Stromal cell of bone marrow (primary cell): ENCODE data around the gene GPBP1.
"Not testable (repeated sequence)": the region's sequence is repeated elsewhere in the genome, so short reads cannot be mapped to it uniquely, and the experiment has no call there.

Experiments
- DNase-seq: peaks from one replicate; pipeline ENCODE4 v3.0.0-alpha.2; 2012; ENCODE audit warnings: low read depth

Gene GPBP1

DNA sequence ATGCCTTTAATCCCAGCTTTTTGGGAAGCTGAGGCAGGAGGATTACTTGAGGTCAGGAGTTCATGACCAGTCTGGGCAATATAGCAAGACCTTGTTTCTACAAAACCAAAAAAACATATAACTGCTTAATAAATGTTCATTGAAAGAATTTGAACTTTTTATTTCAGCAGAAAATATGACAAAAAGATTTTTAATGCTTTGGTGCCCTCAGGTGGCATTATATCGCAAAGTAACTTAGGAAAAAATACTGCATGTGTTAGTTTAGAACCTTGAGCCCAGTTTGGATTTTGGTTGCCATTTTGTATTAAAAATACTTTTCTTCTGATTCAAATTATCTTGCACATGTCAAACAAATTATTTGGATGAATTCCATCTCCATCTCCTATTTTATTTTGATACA lies 103.2 kb downstream of the GPBP1 start:
- DNase-seq: peak; percentile 7

DNA sequence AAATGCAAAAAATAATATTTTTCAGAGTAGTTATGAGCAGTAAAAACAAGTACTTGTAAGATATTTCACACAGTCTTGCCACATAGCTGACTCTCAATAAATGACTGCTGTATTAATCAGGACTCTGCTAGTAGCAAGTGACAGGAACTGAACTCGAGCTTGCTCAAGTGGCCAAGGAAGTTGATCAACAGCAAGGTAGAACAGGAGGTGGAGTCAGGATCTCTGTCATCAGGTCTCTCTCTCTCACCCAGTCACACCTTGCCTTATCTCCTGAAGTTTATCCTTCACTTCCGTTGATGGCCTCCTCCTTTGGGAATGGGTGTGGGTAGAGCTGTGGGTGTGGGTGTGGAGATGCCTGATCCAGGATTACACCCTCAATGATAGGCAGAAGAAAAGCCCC lies 107.0 kb downstream of the GPBP1 start:
- no peak for DNase-seq

DNA sequence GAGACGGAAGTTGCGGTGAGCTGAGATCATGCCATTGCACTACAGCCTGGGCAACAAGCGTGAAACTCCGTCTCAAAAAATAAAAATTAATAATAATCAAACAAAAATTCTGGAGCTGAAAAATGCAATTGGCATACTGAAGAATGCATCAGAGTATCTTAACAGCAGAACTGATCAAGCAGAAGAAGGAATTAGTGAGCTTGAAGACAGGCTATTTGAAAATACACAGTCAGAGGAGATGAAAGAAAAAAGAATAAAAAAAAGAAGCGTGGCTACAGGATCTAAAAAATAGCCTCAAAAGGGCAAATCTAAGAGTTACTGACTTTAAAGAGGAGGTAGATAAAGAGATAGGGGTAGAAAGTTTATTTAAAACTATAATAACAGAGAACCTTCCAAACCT lies 111.2 kb downstream of the GPBP1 start:
- DNase-seq: not testable (repeated sequence)

DNA sequence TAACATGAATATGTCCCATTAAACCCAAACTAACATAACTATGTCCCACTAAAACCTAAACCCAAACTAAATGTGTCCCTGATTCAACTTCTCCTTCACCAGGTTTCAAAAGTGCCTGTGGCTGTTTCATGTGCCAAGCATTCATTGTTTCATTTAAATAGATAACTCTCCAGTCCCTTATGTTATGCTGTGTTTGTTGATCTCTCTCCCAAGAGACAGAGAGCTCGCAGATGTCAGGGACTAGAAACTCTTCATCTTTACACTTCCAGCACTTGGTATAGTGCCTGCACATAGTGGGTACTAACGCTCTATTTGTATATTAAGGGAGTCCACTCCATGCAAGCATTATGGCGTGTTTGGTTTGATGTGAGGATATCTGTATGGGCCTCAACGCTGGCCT lies 118.0 kb downstream of the GPBP1 start:
- DNase-seq: no peak

DNA sequence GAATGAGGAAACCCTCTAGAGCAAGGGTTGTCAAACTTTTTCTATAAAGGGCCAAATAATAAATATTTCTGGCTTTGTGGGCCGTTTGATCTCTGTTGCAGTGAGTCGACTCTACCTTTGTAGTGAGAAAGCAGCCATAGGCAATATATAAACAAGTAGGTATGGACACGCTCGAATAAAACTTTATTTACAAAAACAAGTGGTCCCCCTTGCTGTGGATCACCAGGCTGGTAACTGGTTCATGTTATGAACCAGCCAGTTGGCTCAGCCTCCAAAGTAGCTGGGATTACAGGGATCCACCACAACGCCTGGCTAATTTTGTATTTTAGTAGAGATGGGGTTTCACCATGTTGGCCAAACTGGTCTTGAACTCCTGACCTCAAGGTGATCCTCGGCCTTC lies 118.5 kb downstream of the GPBP1 start:
- DNase-seq: no peak

DNA sequence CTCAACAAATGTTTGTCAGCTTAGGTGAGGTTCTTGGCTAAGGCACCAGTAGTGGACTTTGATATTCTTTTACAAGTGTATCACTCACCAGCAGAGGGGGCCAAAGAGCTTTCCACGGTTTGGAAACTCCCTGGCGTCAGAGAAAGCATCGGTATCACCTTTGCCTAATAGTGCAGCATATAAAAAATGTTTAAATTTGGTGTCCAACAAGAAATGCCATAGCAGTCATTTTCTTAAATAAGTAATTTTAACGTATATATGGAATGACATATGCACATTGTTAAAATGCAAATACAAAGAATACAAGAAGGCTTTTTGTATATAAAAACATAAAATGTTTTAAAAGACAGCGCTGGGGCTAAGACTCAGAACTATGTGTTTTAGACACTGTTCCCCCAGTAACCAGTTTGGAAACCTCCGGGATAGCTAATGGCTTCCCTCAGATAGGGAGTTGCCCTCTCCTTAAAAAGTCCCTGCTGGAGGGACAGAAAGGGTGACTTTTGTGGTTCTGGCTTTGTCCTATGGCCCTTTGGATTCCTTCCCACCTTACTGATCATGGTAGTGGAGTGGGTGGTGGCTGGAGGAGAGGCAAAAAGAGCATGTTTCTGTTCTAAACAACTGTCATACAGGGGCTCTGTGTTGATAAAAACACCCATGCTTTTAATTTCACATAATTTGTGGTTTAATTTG lies 124.6 kb downstream of the GPBP1 start:
- DNase-seq: peak; percentile 71

DNA sequence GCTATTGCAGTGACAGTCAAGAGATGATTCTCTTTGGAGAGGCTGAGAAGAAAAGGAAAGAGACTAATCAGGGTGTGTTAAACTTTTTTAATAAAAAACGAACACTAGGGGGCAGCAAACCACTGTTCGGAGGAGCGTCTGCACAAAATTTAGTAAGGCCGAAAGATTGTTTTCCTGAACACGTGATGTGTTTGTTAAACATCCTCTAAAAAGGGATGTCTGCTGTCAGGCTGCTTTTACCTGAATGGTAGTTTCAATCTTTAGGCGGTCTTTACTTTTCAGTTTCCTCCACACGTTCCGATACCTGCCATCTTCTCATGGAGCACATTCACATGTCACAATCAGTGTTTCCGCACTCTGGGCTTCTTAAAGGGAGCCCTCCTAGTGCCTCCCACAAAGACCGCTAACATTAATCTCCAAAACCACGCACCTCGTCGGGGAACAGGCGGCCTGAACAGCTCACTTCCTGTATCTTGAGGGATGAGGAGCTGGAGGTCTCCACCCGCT lies 125.2 kb downstream of the GPBP1 start:
- peak; percentile 58 for DNase-seq

DNA sequence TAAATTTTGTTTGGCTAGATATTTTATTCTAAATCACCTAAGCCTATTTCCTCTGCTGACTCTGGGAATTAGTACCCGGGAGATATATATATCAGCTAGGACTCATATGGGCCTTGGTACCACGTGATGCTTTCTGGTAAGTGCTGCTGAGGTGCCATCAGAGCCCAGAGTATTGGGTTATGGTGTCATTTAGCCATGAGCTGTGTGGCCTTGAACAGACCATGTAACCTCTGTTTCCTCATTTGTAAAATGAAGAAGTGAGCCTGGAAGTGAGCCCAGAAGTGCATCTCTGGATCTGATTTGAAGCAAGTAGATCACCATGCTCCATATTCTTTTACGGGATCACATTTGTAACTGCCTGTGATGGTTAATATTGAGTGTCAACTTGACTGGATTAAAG lies 126.1 kb downstream of the GPBP1 start:
- no peak for DNase-seq

DNA sequence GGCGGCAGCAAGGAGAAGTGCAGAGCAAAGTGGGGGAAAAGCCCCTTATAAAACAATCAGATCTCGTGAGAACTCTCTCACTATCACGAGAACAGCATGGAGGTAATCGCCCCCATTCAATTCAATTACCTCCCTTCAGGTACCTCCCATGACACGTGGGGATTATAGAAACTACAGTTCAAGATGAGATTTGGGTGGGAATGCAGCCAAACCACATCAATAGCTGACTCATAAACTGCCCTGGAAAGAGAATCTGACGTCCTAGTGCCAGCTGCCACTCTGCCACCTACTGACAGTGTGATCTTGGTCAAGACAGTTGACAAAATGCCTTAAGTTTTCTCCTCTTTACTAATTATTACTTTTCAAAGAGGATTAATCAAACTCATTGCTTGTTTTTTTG lies 128.3 kb downstream of the GPBP1 start:
- no peak for DNase-seq

DNA sequence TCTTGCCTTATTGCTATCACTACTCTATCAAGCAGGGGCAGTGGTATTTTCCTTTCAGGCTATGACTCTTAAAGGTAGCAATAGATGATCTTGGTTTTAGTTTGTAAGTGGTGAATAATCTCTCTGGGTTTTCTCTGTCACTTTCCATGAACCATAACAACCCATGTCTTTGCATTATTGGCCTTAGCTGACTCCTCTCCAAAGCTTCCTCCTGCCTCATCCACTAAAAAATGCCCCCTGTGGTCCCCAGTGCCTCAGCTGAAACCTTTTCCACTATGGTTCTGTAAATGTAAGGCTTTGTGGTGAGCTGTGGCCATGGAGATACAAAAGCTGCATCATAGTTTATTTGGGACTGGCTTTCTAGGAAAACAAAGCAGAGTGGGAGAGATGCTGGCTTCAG lies 128.8 kb downstream of the GPBP1 start:
- DNase-seq: peak; percentile 54

DNA sequence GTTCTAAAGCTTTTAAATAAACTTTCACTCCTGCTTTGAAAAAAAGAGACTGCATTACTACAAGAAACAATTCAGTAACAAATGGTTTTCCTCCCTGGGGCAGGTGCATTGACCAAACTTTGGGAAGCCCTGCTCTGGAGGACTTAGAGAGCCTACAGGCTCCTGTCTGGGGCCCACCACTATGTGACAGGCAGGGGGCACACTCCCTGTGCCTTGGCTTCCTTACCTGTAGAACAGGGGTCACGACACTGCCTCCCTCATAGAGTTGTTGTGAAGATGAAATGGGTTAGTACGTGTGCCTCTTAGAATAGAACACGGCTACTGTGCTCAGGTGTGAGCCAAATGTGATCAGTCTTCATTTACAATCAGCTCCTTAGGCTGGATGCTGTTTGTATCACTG lies 130.1 kb downstream of the GPBP1 start:
- no peak for DNase-seq

DNA sequence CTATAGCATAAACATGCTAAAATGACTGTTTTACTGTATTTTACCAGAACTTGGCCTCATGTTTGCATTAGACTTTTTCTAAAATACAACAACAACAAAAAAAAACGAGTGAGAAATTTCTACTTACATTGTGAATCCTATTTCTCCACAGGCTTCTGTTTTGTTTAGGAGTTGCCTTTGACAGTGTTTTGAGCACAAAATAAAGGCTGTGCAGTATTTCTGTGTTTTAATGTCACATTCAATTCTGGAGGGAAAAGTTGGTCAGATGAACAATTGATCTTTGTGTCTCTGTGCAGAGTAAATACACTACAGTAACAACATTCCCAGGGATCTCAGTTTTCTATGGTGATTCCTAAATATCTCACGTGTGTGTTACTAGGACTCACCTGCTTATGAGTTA lies 131.1 kb downstream of the GPBP1 start:
- no peak for DNase-seq

DNA sequence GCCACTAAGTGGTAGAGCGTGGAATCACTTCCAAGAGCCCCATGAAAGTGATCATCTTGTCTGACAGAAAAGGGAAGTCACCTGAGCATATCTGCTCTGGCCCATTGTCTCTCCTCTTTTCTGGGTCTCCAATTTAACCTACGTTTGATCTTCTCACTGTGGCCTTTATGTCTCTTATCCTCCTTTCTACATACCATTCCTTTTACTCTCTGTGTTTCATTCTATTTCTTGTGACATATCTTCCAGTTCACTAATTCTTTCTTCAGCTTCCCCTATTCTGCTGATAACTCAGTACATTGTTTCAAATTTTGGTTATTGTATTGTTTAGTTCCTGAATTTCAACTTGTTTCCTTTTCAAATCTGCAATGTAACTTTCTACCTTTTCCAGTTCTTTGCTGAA lies 132.5 kb downstream of the GPBP1 start:
- DNase-seq: no peak

DNA sequence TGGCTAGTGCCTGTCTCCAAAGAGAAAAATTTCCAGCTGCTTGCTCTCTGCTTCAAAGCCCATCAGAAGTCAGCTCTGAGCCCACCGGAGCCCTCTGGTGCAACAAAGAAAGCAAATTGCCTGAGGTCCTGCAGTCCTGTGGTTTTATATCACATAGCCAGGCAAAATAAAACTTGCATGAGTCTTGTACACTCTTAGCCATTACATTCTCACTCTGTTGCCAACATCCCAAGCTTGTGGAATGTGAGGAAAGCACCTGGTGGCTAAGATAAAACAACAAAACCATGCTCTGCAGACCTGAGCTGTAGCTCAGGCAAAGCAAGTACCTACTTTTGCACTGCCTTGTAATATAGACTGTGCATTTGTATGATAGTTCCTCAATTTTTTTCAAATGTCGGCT lies 133.7 kb downstream of the GPBP1 start:
- no peak for DNase-seq

DNA sequence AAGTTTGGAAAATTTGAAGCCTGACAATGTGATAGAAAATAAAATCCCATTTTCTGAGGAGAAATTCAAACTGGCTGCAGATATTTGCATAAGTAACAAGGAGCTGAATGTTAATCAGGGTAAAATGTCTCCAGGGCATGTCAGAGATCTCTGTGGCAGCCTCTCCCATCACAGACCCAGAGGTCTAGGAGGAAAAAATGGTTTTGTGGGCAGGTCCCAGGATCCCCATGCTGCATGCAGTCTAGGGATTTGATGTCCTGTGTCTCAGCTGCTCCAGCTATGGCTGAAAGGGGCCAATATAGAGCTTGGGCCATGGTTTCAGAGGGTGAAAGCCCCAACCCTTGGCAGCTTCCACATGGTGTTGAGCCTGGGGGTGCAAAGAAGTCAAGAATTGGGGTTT lies 135.2 kb downstream of the GPBP1 start:
- DNase-seq: not testable (repeated sequence)

DNA sequence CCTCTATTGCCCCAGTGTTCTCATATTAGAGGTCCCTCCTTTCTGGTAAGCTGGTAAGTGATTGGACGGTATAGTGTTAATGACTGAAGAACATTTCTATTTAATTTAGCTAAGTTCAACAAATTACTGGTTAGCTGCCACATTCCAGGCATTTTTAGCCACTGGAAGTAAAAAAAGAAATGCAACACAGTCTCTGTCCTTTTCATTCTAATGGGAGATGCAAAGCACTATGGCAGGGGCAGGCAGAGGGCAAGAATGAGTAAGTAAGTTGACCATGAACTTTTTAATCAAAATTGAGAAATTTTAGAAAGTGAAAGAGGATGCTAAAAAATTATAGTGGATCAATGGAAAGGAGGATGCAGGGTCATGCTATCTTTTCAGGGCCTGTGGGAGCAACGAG lies 137.4 kb downstream of the GPBP1 start:
- no peak for DNase-seq

DNA sequence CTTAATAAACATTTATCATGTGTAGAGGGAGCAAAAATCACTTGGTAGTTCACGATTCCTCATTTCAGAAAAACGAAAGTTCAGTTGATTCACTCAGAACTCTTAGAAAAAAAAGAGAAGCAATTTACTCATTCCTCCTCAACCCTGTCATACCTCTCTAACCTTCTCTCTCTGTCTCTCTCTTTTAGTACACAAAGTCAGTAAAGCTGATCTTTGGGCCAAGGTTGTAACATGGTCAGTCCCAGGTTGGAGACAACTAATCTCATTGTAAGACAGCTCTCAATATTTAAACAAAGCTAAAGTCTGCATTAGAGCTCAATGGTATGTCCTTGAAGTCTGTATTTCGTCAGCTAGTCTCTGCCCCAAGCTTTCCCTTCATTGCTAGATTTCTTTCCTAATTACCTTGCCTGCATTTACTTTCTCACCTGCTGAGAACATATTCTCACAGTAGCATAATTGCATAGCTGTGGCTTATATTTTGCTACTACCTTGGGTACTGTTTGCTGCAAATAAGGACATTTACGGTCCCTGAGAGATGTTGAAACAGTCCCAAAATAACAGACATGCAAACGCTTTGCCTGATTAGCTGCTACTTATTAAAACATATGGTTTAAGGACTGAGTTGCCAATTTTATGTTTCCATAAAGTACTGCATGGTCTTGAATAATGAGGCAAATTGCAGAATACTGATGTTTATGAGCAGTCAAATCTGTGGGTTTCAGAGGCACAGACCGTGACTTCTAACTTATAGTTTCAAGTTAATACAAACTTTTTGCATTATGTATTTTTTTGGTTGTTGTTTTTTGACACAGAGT lies 138.3 kb downstream of the GPBP1 start:
- no peak for DNase-seq

DNA sequence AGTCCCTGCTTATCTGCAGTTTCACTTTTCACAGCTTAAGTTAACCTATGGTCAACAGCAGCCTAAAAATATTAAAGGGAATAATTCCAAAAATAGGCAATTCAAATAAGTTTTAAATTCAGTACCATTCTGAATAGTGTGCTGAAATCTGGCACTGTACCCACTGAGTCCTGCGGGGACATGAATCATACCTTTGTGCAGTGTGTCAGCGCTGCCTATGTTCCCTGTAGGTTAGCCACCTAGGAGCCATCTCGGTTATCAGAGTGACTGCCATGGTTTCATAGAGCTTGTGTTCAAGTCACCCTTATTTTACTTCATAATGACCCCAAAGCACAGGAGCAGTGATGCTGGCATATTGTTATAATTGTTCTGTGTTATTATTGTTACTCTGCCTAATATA lies 139.9 kb downstream of the GPBP1 start:
- DNase-seq: no peak
